A673 (cell line): ENCODE results near the gene SNAI3. TPM values are rescaled to one million over a fixed set of nuclear protein-coding genes. Genes with fewer than 3 reads are reported as not detected.

Source experiments
- BruUV-seq: library from RNA; stranded (reverse); fragments of 400-500 nt; replicated peaks from 2 replicates; lab custom pipeline; 2021; lab: Mats Ljungman, UMichigan
- CTCF ChIA-PET: fragments of 300-600 bp; sonication (Branson Sonifier 250); formaldehyde crosslinking; loops from one replicate; lab custom pipeline; 2022; ENCODE audit warnings: antibody characterized with exemption; lab: Charles Lee
- POLR2A ChIA-PET: fragments of 300-600 bp; sonication (Branson Sonifier 250); formaldehyde crosslinking; loops from one replicate; lab custom pipeline; 2022; ENCODE audit warnings: antibody characterized with exemption; ENCODE audit not compliant: low non-redundant PET; lab: Charles Lee
- DNase-seq: peaks from one replicate; pipeline ENCODE4 v3.0.0-alpha.2; 2015; ENCODE audit warnings: low spot score
- H3K27ac ChIP-seq: fragments of 200-600 bp; sonication (generic); 2 replicates; pipeline ENCODE4 v1.5.1; 2016; ENCODE audit warnings: mixed run types, low read depth, mild to moderate bottlenecking, mixed read lengths, antibody characterized with exemption, low read length; ENCODE audit not compliant: poor library complexity, severe bottlenecking
- H3K27me3 ChIP-seq: fragments of 200-600 bp; sonication (generic); replicated peaks from 2 replicates; pipeline ENCODE4 v1.6.1; 2017; ENCODE audit warnings: mixed run types, low read depth, mild to moderate bottlenecking, mixed read lengths, antibody characterized with exemption, low read length; ENCODE audit not compliant: insufficient read depth, poor library complexity
- H3K36me3 ChIP-seq: fragments of 200-600 bp; sonication (generic); 2 replicates; pipeline ENCODE4 v1.6.1; 2016; ENCODE audit warnings: mixed run types, mild to moderate bottlenecking, mixed read lengths, antibody characterized with exemption, low read length; ENCODE audit not compliant: insufficient read depth, poor library complexity, severe bottlenecking
- H3K4me1 ChIP-seq: fragments of 200-600 bp; sonication (generic); 2 replicates; pipeline ENCODE4 v1.6.1; 2017; ENCODE audit warnings: mixed run types, mild to moderate bottlenecking, mixed read lengths, antibody characterized with exemption, low read length; ENCODE audit not compliant: insufficient read depth, poor library complexity, severe bottlenecking
- H3K4me3 ChIP-seq: fragments of 200-600 bp; sonication (generic); 2 replicates; pipeline ENCODE4 v1.5.1; 2016; ENCODE audit warnings: low read depth, mixed run types, mild to moderate bottlenecking, mixed read lengths, low read length; ENCODE audit not compliant: poor library complexity, severe bottlenecking
- H3K9me3 ChIP-seq: fragments of 200-600 bp; sonication (generic); 2 replicates; pipeline ENCODE4 v1.6.1; 2016; ENCODE audit warnings: mixed run types, low read depth, mild to moderate bottlenecking, mixed read lengths, antibody characterized with exemption, low read length; ENCODE audit not compliant: poor library complexity, severe bottlenecking
- CTCF ChIP-seq: fragments of 300-800, 200-600 bp; sonication (generic); conservative IDR thresholded peaks from 2 replicates; pipeline ENCODE4 v1.5.1; 2017; ENCODE audit warnings: low read depth, mild to moderate bottlenecking, antibody characterized with exemption, low read length, moderate library complexity, mixed read lengths
- EZH2 ChIP-seq: fragments of 200-600 bp; sonication (generic); IDR thresholded peaks from 2 replicates; pipeline ENCODE4 v1.6.1; 2017; ENCODE audit warnings: borderline replicate concordance, low read depth, mild to moderate bottlenecking, mixed read lengths, antibody characterized with exemption, low read length; ENCODE audit not compliant: poor library complexity, severe bottlenecking
- intact Hi-C: fragments of 100-400 bp; cut with micrococcal nuclease; formaldehyde crosslinking; loops from one replicate; pipeline ENCODE4 v1.10.0; 2022; ENCODE audit not compliant: unreplicated experiment
- total RNA-seq: library from RNA; stranded (reverse); gene quantifications from 2 replicates; pipeline ENCODE4 v1.2.3, GENCODE V29; 2021

The SNAI3 gene
- total RNA-seq, 1 experiment from 2014 or later: not detected

GRCh38 chr16:88726408-88726749 lies 40.1 kb upstream of the SNAI3 start:
- POLR2A ChIA-PET: no interaction called here
- H3K4me3 ChIP-seq: no peak overlapping the region
- no peak overlapping the region for H3K27ac ChIP-seq
- CTCF ChIA-PET: no interaction called here
- H3K4me1 ChIP-seq: peaks cover 5% of the 10 kb centered on the region
- peaks cover 58% of the 10 kb centered on the region for H3K36me3 ChIP-seq
- no peaks in the 10 kb centered on the region for H3K27me3 ChIP-seq
- DNase-seq: no peak
- intact Hi-C loops: no loop called here
- no TSS peak for BruUV-seq
- no peaks in the 10 kb centered on the region for H3K9me3 ChIP-seq
- TF ChIP-seq EZH2: no peak
- TF ChIP-seq CTCF: no peak

GRCh38 chr16:88725609-88726407 lies 39.5 kb upstream of the SNAI3 start:
- DNase-seq: no peak
- POLR2A ChIA-PET: no interaction called here
- H3K36me3 ChIP-seq: peaks cover 58% of the 10 kb centered on the region

GRCh38 chr16:88724855-88725555 lies 38.7 kb upstream of the SNAI3 start:
- TF ChIP-seq EZH2 (no peak), CTCF (no peak)
- ChIA-PET POLR2A (no interaction called here), CTCF (no interaction called here)
- Histone ChIP-seq H3K36me3 (peaks cover 61% of the 10 kb centered on the region), H3K27me3 (no peaks in the 10 kb centered on the region), H3K27ac (no peak overlapping the region), H3K4me3 (no peak overlapping the region), H3K9me3 (no peaks in the 10 kb centered on the region), H3K4me1 (peaks cover 5% of the 10 kb centered on the region)
- BruUV-seq: no TSS peak
- no peak for DNase-seq
- intact Hi-C loops: no loop called here

More at GRCh38 chr16:88725609-88726407, 39.5 kb upstream of the SNAI3 start:
- Histone ChIP-seq H3K4me1 (peaks cover 5% of the 10 kb centered on the region), H3K27me3 (no peaks in the 10 kb centered on the region), H3K9me3 (no peaks in the 10 kb centered on the region), H3K27ac (no peak overlapping the region), H3K4me3 (no peak overlapping the region)
- intact Hi-C loops: no loop called here
- CTCF ChIA-PET: no interaction called here
- TF ChIP-seq EZH2 (no peak), CTCF (no peak)
- BruUV-seq: no TSS peak
